Measurements from ENCODE around the gene FAM120B.

The FAM120B gene

DNA sequence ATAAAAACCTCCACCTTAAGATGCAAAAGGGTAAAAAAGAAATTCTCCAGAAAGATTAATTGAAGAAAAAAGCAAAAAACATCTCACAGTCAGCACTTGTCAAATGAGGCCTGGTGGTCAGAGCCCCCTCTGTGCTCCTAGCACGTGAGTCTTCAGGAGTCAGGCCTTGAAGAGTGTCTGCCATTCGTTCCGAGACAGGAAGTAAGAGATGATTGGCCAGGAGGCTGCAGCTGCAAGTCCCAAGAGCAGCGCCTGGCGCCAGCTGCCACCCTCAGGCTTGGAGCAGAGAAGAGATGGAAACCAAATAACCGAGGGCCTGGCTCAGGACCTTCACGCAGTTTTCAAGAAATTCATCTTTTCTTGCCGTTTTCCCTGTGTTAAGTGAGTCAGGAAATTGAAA is 65.0 kb downstream of the FAM120B start:
- in situ Hi-C loops (cut with HindIII; ENCODE audit: low sequenced_read_pairs), result no loop called here
- no peak for TF ChIP-seq CTCF (IDR thresholded peaks at IDR 0.05; ENCODE audit: low read depth, low read length)
- DNase-seq (ENCODE audit: low read depth, low spot score), result no peak
- H3K4me3 ChIP-seq (ENCODE audit: low read depth, low read length), result no peak overlapping the region

DNA sequence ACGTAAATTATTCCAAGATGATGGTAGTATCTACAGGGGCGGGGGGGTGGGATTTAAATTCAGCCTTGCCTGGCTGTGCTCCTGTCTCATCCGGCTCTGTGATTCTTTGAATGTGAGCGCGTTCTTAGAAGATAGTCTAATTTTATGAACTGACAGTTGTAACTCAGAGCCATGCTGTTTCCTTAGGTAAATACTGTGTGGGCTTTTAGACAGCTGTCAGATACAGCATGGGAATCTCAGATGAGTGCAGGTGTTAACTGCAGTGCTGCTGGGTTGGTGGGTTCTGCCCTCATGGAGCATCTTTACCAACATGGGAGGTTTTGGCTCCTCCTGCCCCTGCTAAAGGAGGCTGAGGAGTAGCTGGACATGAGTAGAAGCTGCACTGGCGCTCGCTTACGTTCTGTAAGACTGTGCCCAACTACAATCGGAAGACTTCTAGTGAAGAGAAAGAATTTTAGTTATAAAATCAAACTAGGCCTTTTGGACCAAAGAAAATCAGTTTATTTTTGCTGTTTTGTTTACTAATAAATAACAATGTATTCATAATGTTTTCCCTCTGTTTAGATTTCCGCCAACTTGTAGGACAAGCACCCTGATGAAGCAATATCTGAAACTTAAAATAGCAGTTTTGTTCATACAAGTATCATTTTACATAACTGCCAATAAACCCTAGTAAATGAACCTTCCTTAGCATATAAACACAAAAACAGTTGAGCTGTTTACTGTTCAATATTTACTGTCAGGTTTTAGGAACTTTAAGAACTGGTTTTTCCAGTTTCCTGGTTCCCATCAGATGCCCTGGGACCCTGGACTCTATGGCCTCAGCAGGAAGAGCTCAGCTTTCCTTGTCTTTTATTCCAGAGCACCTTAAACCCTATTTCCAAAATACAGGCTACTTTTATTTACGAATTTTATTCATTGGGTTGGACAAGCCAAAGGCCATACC is 66.1 kb downstream of the FAM120B start:
- no peak for DNase-seq (ENCODE audit: low read depth, low spot score)
- H3K4me3 ChIP-seq (ENCODE audit: low read depth, low read length), result no peak overlapping the region
- in situ Hi-C loops (cut with HindIII; ENCODE audit: low sequenced_read_pairs), result no loop called here
- no peak for TF ChIP-seq CTCF (IDR thresholded peaks at IDR 0.05; ENCODE audit: low read depth, low read length)

DNA sequence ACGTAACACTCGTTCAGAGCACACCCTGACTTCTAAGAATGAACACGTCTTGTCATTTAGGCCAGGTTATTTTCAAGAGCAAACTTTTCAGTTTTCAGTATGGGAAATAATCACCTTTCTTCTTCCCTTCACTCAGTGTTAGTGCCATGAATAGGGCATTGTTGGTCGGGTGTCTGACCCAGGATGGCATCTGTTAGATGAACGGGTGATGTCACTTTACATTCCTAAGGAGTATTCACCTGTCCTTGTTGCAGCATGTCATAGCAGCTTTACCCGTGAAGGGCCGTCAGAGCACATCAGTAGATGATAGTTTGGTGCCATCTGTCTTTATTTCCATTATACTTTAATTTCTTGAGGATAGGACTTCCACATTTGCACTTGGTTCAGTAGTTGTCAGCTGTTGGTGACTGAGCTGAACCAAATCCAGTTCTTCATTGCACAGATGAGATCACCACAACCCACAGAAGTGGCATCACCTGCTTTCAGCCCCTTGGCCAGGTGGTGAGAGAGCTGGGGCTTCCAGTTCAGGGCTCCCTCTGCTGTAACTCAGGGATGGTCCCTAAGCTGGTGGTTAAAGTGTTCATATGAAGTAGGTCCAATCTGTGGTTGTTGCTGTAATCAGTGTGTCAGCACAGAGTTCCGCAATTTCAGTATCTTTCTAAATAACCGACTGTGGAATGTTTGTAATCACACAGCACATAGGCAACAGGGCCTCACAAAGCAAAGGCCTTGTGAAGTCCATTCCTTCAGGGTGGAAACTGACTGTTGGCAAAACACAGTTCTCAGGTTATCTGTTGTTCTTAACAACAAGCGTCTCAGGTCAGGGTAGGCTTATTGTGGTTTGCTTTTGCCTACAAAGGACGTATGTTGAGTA is 68.2 kb downstream of the FAM120B start:
- TF ChIP-seq CTCF (IDR thresholded peaks at IDR 0.05; ENCODE audit: low read depth, low read length), result no peak
- in situ Hi-C loops (cut with HindIII; ENCODE audit: low sequenced_read_pairs), result no loop called here
- no peak for DNase-seq (ENCODE audit: low read depth, low spot score)
- H3K4me3 ChIP-seq (ENCODE audit: low read depth, low read length), result no peak overlapping the region

- no peak for DNase-seq (ENCODE audit: low read depth, low spot score)
- no peak overlapping the region for H3K4me3 ChIP-seq (ENCODE audit: low read depth, low read length)
- no peak for TF ChIP-seq CTCF (IDR thresholded peaks at IDR 0.05; ENCODE audit: low read depth, low read length)
- in situ Hi-C loops (cut with HindIII; ENCODE audit: low sequenced_read_pairs), result no loop called here
Measured at GRCh38 chr6:170375661-170376060, 69.1 kb downstream of the FAM120B start.

GRCh38 chr6:170376386-170377043 is 70.0 kb downstream of the FAM120B start:
- in situ Hi-C loops (cut with HindIII; ENCODE audit: low sequenced_read_pairs), result no loop called here
- TF ChIP-seq CTCF (IDR thresholded peaks at IDR 0.05; ENCODE audit: low read depth, low read length), result no peak
- no peak for DNase-seq (ENCODE audit: low read depth, low spot score)
- H3K4me3 ChIP-seq (ENCODE audit: low read depth, low read length), result no peak overlapping the region

DNA sequence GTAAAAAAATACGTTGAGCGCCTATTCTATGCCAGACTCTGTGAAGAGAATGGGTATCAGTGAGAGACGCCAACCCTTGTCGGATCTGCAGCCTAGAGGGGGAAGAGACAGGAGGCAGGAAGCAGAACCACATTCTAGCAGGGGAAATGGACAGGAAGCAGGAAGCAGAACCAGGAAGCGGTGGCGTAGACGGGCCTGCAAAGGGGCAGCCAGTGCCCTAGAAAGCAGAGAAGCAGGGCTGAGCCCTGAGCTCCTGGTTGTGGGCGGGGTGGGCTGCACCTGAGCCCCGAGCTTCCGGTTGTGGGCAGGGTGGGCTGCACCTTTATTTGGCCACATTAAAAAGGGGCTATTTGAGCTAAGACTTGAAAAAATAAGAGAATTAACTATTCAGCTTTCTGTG is 71.9 kb downstream of the FAM120B start:
- no peak for TF ChIP-seq CTCF (IDR thresholded peaks at IDR 0.05; ENCODE audit: low read depth, low read length)
- no peak overlapping the region for H3K4me3 ChIP-seq (ENCODE audit: low read depth, low read length)
- in situ Hi-C loops (cut with HindIII; ENCODE audit: low sequenced_read_pairs), result no loop called here
- no peak for DNase-seq (ENCODE audit: low read depth, low spot score)

All from astrocyte of the spinal cord (primary cell).